ENCODE measurements around the gene CSNK1A1. TPM values are rescaled to one million over a fixed set of nuclear protein-coding genes. Genes with fewer than 3 reads are reported as not detected.

Gene CSNK1A1
- total RNA-seq, 6 experiments from 2014 or later = 266 to 336 (median 310) TPM

- no peak for TF ChIP-seq CTCF (IDR thresholded peaks at IDR 0.05)
- H3K4me1 Mint-ChIP-seq (ENCODE audit: low read depth) = peaks cover 84% of the 10 kb centered on the region
- peak overlapping the region; percentile 66 for H3K27ac Mint-ChIP-seq
- H3K4me3 Mint-ChIP-seq = no peak overlapping the region
- peaks cover 51% of the 10 kb centered on the region for H3K36me3 Mint-ChIP-seq (ENCODE audit: low read depth)
- no peaks in the 10 kb centered on the region for H3K9me3 Mint-ChIP-seq
- no peaks in the 10 kb centered on the region; the same call in 1 of the 2 replicates for H3K27me3 Mint-ChIP-seq (ENCODE audit: insufficient read depth)
- no peak for DNase-seq
These were observed 55.6 kb downstream of the CSNK1A1 start for GRCh38 chr5:149495673-149496072.

DNA sequence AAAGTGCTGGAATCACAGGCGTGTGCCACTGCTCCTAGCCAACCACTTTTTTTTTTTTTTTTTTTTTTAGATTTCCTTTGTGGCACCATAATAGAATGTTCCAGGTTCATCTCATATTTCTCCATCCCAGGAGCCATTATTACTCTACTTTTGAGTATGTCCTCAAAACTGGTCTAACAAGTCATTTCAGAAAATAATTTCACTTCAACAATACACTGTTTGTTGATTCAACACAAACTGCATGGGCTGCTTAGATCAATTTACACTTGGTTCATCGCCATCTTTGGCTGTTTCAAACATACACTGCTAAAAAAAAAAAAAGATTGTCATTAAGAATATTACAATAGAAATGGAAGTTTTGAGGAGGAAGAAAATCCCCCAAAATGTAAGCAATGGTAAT, 57.9 kb downstream of the CSNK1A1 start:
- Mint-ChIP-seq H3K9me3 (peaks cover 5% of the 10 kb centered on the region; the same call in 1 of the 2 replicates), H3K27me3 (ENCODE audit: insufficient read depth) (peaks cover 7% of the 10 kb centered on the region), H3K4me3 (peak overlapping the region; percentile 17; the same call in 1 of the 2 replicates), H3K27ac (peak overlapping the region; percentile 51; the same call in 1 of the 2 replicates), H3K4me1 (ENCODE audit: low read depth) (peaks cover 95% of the 10 kb centered on the region), H3K36me3 (ENCODE audit: low read depth) (peaks cover 52% of the 10 kb centered on the region)
- no peak for DNase-seq
- no peak for TF ChIP-seq CTCF (IDR thresholded peaks at IDR 0.05)

GRCh38 chr5:149492781-149493180, 58.5 kb downstream of the CSNK1A1 start:
- Mint-ChIP-seq H3K27me3 (ENCODE audit: insufficient read depth) (peaks cover 13% of the 10 kb centered on the region), H3K27ac (no peak overlapping the region; the same call in 1 of the 2 replicates), H3K9me3 (peaks cover 5% of the 10 kb centered on the region; the same call in 1 of the 2 replicates), H3K36me3 (ENCODE audit: low read depth) (peaks cover 52% of the 10 kb centered on the region), H3K4me3 (no peak overlapping the region), H3K4me1 (ENCODE audit: low read depth) (peaks cover 95% of the 10 kb centered on the region)
- DNase-seq = no peak
- no peak for TF ChIP-seq CTCF (IDR thresholded peaks at IDR 0.05)

GRCh38 chr5:149490599-149491485, 60.4 kb downstream of the CSNK1A1 start:
- Mint-ChIP-seq H3K9me3 (peaks cover 5% of the 10 kb centered on the region; the same call in 1 of the 2 replicates), H3K27me3 (ENCODE audit: insufficient read depth) (peaks cover 24% of the 10 kb centered on the region), H3K27ac (peak overlapping the region; percentile 99), H3K36me3 (ENCODE audit: low read depth) (peaks cover 42% of the 10 kb centered on the region), H3K4me3 (peak overlapping the region; percentile 26), H3K4me1 (ENCODE audit: low read depth) (peaks cover 95% of the 10 kb centered on the region)
- TF ChIP-seq CTCF (IDR thresholded peaks at IDR 0.05) = peak; percentile 28; the same call in 1 of the 2 replicates
- DNase-seq = no peak

- peak; percentile 61 for DNase-seq
- H3K36me3 Mint-ChIP-seq (ENCODE audit: low read depth) = peaks cover 31% of the 10 kb centered on the region
- peaks cover 5% of the 10 kb centered on the region; the same call in 1 of the 2 replicates for H3K9me3 Mint-ChIP-seq
- peak overlapping the region; percentile 99 for H3K27ac Mint-ChIP-seq
- H3K27me3 Mint-ChIP-seq (ENCODE audit: insufficient read depth) = peaks cover 32% of the 10 kb centered on the region
- peaks cover 92% of the 10 kb centered on the region for H3K4me1 Mint-ChIP-seq (ENCODE audit: low read depth)
- TF ChIP-seq CTCF (IDR thresholded peaks at IDR 0.05) = no peak
- H3K4me3 Mint-ChIP-seq = peak overlapping the region; percentile 37
These were observed 61.6 kb downstream of the CSNK1A1 start for GRCh38 chr5:149489605-149490037.

Measured in HFFc6 (cell line).